ENCODE measurements around the gene LOXL3. TPM values are rescaled to one million over a fixed set of nuclear protein-coding genes. Genes with fewer than 3 reads are reported as not detected.
A peak's percentile ranks its signal among the peaks of the same experiment; 100 is the strongest.

Gene LOXL3
- total RNA-seq, 1 experiment from 2014 or later, result 4.1 TPM

- no peak for ATAC-seq
- H3K9ac ChIP-seq (ENCODE audit: low read length), result no peak within 1 kb of the TSS
- CTCF ChIA-PET, result interaction anchor here (0.6 kb wide), 1 partner anchor 55 kb away, joined by 4 read pairs; no protein-coding TSS in a partner anchor
Measured at GRCh38 chr2:74525717-74526648, 27.8 kb downstream of the LOXL3 start, which contains the start of gene DQX1. Gene DQX1 (minus strand): TSS chr2:74526231. CDS start chr2:74525729, 502 bp downstream.

DNA sequence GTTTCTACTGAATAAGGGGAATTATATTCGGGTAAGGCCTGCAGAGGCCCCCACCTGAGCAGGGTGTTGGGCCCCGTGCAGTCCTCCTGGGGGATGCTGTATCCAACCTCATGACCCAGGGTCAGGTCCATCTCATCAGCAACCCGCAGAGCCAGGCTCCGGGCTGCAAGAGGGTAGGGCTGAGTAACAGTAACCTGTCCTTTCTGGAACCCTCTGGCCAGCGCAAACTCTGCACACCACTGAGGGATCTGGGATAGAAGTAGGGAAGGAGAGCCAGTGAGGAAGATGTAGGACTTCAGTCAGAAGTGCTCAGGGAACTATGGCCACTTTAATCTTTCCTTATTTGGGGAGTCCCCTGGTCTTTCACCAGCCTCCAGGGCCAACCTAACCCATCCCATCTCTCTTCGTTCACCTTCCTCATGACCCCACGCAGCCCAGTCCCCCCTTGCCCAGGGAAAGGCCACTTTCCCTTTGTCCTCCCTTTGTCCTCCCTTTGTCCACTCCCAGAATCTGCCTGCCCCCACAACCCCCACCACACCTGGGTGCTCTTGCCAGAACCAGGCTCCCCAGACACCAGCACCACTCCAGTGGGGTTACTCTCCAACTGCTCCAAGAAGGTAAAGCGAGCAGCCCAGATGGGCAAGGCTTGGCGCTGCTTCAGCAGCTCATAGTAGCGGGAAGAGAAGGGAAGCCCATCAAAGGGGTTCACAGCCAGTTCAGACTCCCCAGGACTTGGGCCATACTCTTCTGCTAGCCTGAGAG lies 28.6 kb downstream of the LOXL3 start:
- H3K4me1 ChIP-seq (ENCODE audit: control insufficient read depth in 1 of 2, insufficient read depth in 2 of 2, low read length in 2 of 2), result peaks cover 8 to 19% of the 10 kb centered on the region in 2 experiments; a peak in 3 of 4 replicates
- no TSS peak for BruUV-seq (replicated peaks)
- H3K27ac ChIP-seq (ENCODE audit: low read depth, low read length), result no peak overlapping the region
- intact Hi-C loops (cut with micrococcal nuclease), result no loop called here
- CTCF ChIA-PET, result no interaction called here
- peaks cover 18 to 27% of the 10 kb centered on the region in 2 experiments for H3K36me3 ChIP-seq (ENCODE audit: control insufficient read depth in 1 of 2, insufficient read depth in 2 of 2, low read length in 2 of 2)
- H3K9ac ChIP-seq (ENCODE audit: low read length), result no peak overlapping the region
- RAD21 ChIA-PET (ENCODE audit: low non-redundant PET in 1 of 2, low total read pairs in 2 of 2, uncharacterized antibody in 2 of 2, unreplicated experiment in 2 of 2), result no interaction called here
- no peaks in the 10 kb centered on the region for H3K9me3 ChIP-seq (ENCODE audit: control insufficient read depth in 1 of 2, insufficient read depth in 1 of 2, low read depth in 1 of 2, low read length in 2 of 2)
- H4K20me1 ChIP-seq (ENCODE audit: insufficient read depth), result no peaks in the 10 kb centered on the region
- H3K27me3 ChIP-seq (ENCODE audit: insufficient read depth, low read length), result no peaks in the 10 kb centered on the region
- no peak overlapping the region for H2AFZ ChIP-seq (ENCODE audit: low read depth, low read length, poor library complexity, severe bottlenecking)
- peaks cover 34% of the 10 kb centered on the region for H3K79me2 ChIP-seq (ENCODE audit: insufficient read depth, low read length)
- no peak for DNase-seq (ENCODE audit: low read depth, low spot score)
- H3K9me2 ChIP-seq (ENCODE audit: insufficient read depth), result no peaks in the 10 kb centered on the region
- no peak overlapping the region for H3K4me3 ChIP-seq (replicated peaks in 1 of 2; ENCODE audit: low read depth in 1 of 2, low read length in 2 of 2)
- POLR2A ChIA-PET, result no interaction called here
- no peak for ATAC-seq
- no peak overlapping the region for H3K4me2 ChIP-seq (ENCODE audit: low read length)
- TF ChIP-seq EGR1 (IDR thresholded peaks at IDR 0.05; ENCODE audit: low read depth) (no peak), RAD21 (IDR thresholded peaks at IDR 0.05; ENCODE audit: low read depth) (no peak), ZFX (IDR thresholded peaks at IDR 0.05) (no peak), POLR2AphosphoS5 (IDR thresholded peaks at IDR 0.05; ENCODE audit: low read depth, low read length) (no peak), JUND (IDR thresholded peaks at IDR 0.05) (no peak), CEBPB (IDR thresholded peaks at IDR 0.05; ENCODE audit: low read depth) (no peak), FOSL1 (IDR thresholded peaks at IDR 0.05; ENCODE audit: low read depth) (no peak), TCF7L2 (IDR thresholded peaks at IDR 0.05; ENCODE audit: borderline replicate concordance, extremely low read depth, insufficient read depth, insufficient read length) (no peak), SRF (IDR thresholded peaks at IDR 0.05; ENCODE audit: low read depth) (no peak), EZH2 (IDR thresholded peaks at IDR 0.05) (no peak), SP1 (IDR thresholded peaks at IDR 0.05; ENCODE audit: low read depth) (no peak), EZH2phosphoT487 (IDR thresholded peaks at IDR 0.05; ENCODE audit: borderline replicate concordance) (no peak), ELF1 (IDR thresholded peaks at IDR 0.05; ENCODE audit: borderline replicate concordance, low read depth) (no peak)
- TF ChIP-seq, protein P1, sequence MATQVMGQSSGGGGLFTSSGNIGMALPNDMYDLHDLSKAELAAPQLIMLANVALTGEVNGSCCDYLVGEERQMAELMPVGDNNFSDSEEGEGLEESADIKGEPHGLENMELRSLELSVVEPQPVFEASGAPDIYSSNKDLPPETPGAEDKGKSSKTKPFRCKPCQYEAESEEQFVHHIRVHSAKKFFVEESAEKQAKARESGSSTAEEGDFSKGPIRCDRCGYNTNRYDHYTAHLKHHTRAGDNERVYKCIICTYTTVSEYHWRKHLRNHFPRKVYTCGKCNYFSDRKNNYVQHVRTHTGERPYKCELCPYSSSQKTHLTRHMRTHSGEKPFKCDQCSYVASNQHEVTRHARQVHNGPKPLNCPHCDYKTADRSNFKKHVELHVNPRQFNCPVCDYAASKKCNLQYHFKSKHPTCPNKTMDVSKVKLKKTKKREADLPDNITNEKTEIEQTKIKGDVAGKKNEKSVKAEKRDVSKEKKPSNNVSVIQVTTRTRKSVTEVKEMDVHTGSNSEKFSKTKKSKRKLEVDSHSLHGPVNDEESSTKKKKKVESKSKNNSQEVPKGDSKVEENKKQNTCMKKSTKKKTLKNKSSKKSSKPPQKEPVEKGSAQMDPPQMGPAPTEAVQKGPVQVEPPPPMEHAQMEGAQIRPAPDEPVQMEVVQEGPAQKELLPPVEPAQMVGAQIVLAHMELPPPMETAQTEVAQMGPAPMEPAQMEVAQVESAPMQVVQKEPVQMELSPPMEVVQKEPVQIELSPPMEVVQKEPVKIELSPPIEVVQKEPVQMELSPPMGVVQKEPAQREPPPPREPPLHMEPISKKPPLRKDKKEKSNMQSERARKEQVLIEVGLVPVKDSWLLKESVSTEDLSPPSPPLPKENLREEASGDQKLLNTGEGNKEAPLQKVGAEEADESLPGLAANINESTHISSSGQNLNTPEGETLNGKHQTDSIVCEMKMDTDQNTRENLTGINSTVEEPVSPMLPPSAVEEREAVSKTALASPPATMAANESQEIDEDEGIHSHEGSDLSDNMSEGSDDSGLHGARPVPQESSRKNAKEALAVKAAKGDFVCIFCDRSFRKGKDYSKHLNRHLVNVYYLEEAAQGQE (IDR thresholded peaks at IDR 0.05; ENCODE audit: low read depth), result no peak
- TF ChIP-seq, protein P2, sequence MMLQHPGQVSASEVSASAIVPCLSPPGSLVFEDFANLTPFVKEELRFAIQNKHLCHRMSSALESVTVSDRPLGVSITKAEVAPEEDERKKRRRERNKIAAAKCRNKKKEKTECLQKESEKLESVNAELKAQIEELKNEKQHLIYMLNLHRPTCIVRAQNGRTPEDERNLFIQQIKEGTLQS (IDR thresholded peaks at IDR 0.05), result no peak

More at GRCh38 chr2:74525717-74526648, 27.8 kb downstream of the LOXL3 start, which contains the start of gene DQX1:
- no peak for DNase-seq (ENCODE audit: low read depth, low spot score)
- H3K9me2 ChIP-seq (ENCODE audit: insufficient read depth), result no peaks in the 10 kb centered on the region
- POLR2A ChIA-PET, result interaction anchor here (1.0 kb wide), 1 partner anchor 19 kb away, joined by 3 read pairs; the partner anchor contains the start of gene PCGF1
- no peak for TF ChIP-seq EGR1 (IDR thresholded peaks at IDR 0.05; ENCODE audit: low read depth)
- peak; percentile 46 for TF ChIP-seq POLR2AphosphoS5 (IDR thresholded peaks at IDR 0.05; ENCODE audit: low read depth, low read length)
- no peak within 1 kb of the TSS for H3K4me2 ChIP-seq (ENCODE audit: low read length)
- H3K79me2 ChIP-seq (ENCODE audit: insufficient read depth, low read length), result peaks cover 42% of the 10 kb centered on the region
- H2AFZ ChIP-seq (ENCODE audit: low read depth, low read length, poor library complexity, severe bottlenecking), result no peak within 1 kb of the TSS
- RAD21 ChIA-PET (ENCODE audit: low non-redundant PET in 1 of 2, low total read pairs in 2 of 2, uncharacterized antibody in 2 of 2, unreplicated experiment in 2 of 2), result no interaction called here
- H3K27me3 ChIP-seq (ENCODE audit: insufficient read depth, low read length), result no peaks in the 10 kb centered on the region
- H4K20me1 ChIP-seq (ENCODE audit: insufficient read depth), result no peaks in the 10 kb centered on the region
- peaks cover 18 to 27% of the 10 kb centered on the region in 2 experiments for H3K36me3 ChIP-seq (ENCODE audit: control insufficient read depth in 1 of 2, insufficient read depth in 2 of 2, low read length in 2 of 2)
- no peak within 1 kb of the TSS for H3K27ac ChIP-seq (ENCODE audit: low read depth, low read length)
- H3K4me3 ChIP-seq (replicated peaks in 1 of 2; ENCODE audit: low read depth in 1 of 2, low read length in 2 of 2), result no peak within 1 kb of the TSS
- no peaks in the 10 kb centered on the region for H3K9me3 ChIP-seq (ENCODE audit: control insufficient read depth in 1 of 2, insufficient read depth in 1 of 2, low read depth in 1 of 2, low read length in 2 of 2)
- intact Hi-C loops (cut with micrococcal nuclease), result no loop called here
- no TSS peak for BruUV-seq (replicated peaks)
- H3K4me1 ChIP-seq (ENCODE audit: control insufficient read depth in 1 of 2, insufficient read depth in 2 of 2, low read length in 2 of 2), result peaks cover 12 to 25% of the 10 kb centered on the region in 2 experiments
